CD4-positive, alpha-beta T cell (primary cell): Measurements from ENCODE around the gene PLA2G4D. TPM values are rescaled to one million over a fixed set of nuclear protein-coding genes. Genes with fewer than 3 reads are reported as not detected.

ENCODE experiments used
- ATAC-seq: fragments of 200-7000 bp; cut with Tn5 transposase; one replicate; pipeline ENCODE4 v1.10.0; 2022; ENCODE audit warnings: mild to moderate bottlenecking; ENCODE audit not compliant: poor library complexity
- CTCF ChIA-PET: fragments of 350-600 bp; sonication (Branson Sonifier 250); formaldehyde crosslinking; loops from one replicate; lab custom pipeline; 2021; ENCODE audit warnings: antibody characterized with exemption, inconsistent platforms; lab: Charles Lee
- POLR2A ChIA-PET: fragments of 350-600 bp; sonication (Branson Sonifier 250); formaldehyde crosslinking; loops from one replicate; lab custom pipeline; 2021; ENCODE audit warnings: antibody characterized with exemption, inconsistent platforms; lab: Charles Lee
- DNase-seq, 14 experiments: peaks; one replicate each; pipeline ENCODE4 v3.0.0-alpha.2; 2013 to 2020; ENCODE audit warnings: mixed read lengths in 2 of 14
- H3K27ac ChIP-seq, 2 donors: one replicate each; pipeline versions ENCODE4 v1.5.1 to v1.7.0; 2013; ENCODE audit warnings: low read length in 2 of 2, low read depth in 1 of 2, mild to moderate bottlenecking in 1 of 2
- H3K27me3 ChIP-seq, 2 experiments: 1 replicate in 1 of 2; 2 replicates in 1 of 2; pipeline versions ENCODE4 v1.6.1 to v1.7.0; 2013; ENCODE audit warnings: low read length in 2 of 2, control low read depth in 1 of 2, mild to moderate bottlenecking in 1 of 2, moderate library complexity in 1 of 2; ENCODE audit not compliant: insufficient read depth in 2 of 2, control insufficient read depth in 1 of 2
- H3K36me3 ChIP-seq: one replicate; pipeline ENCODE4 v1.6.1; 2013; ENCODE audit warnings: low read length, control low read depth; ENCODE audit not compliant: insufficient read depth
- H3K4me1 ChIP-seq: one replicate; pipeline ENCODE4 v1.6.1; 2013; ENCODE audit warnings: low read length, control low read depth; ENCODE audit not compliant: insufficient read depth
- H3K4me3 ChIP-seq: one replicate; pipeline ENCODE4 v1.5.1; 2013; ENCODE audit warnings: mild to moderate bottlenecking, low read length, moderate library complexity
- H3K9me3 ChIP-seq, 2 experiments: 1 replicate in 1 of 2; 2 replicates in 1 of 2; pipeline versions ENCODE4 v1.6.1 to v1.7.0; 2013; ENCODE audit warnings: low read length in 2 of 2, mild to moderate bottlenecking in 2 of 2, control low read depth in 1 of 2, moderate library complexity in 1 of 2; ENCODE audit not compliant: control insufficient read depth in 1 of 2, insufficient read depth in 1 of 2
- H3K27ac Mint-ChIP-seq: one replicate; pipeline ENCODE4 v1.8.0; 2020; ENCODE audit warnings: mixed read lengths
- H3K27me3 Mint-ChIP-seq: one replicate; pipeline ENCODE4 v1.8.0; 2021; ENCODE audit warnings: mixed read lengths
- H3K36me3 Mint-ChIP-seq: one replicate; pipeline ENCODE4 v1.8.0; 2021; ENCODE audit warnings: low read depth, mixed read lengths
- H3K4me1 Mint-ChIP-seq: one replicate; pipeline ENCODE4 v1.8.0; 2021; ENCODE audit warnings: low read depth, mixed read lengths
- H3K4me3 Mint-ChIP-seq: one replicate; pipeline ENCODE4 v1.8.0; 2020; ENCODE audit warnings: mild to moderate bottlenecking, mixed read lengths
- H3K9me3 Mint-ChIP-seq: one replicate; pipeline ENCODE4 v1.8.0; 2020; ENCODE audit warnings: mixed read lengths
- intact Hi-C, 2 experiments: fragments of 100-400 bp; cut with DNase I in 1 of 2; cut with micrococcal nuclease in 1 of 2; formaldehyde crosslinking; loops; one replicate each; pipeline versions ENCODE4 v1.15.1 to v1.9.0; 2023 to 2025; cut with DNase I, micrococcal nuclease
- total RNA-seq, 174 experiments: library from RNA in 2 of 174; stranded (reverse) in 2 of 174; gene quantifications; one replicate each; pipeline ENCODE4 v1.2.3 and lab custom pipeline; 2021 to 2026
- TF ChIP-seq, protein P1 (sequence below): fragments of 200-600 bp; IDR thresholded peaks from one replicate; pipeline ENCODE4 v1.8.0; 2022; ENCODE audit warnings: antibody characterized with exemption, mild to moderate bottlenecking

PLA2G4D gene
- total RNA-seq, 2 experiments from 2014 or later, result not detected

DNA sequence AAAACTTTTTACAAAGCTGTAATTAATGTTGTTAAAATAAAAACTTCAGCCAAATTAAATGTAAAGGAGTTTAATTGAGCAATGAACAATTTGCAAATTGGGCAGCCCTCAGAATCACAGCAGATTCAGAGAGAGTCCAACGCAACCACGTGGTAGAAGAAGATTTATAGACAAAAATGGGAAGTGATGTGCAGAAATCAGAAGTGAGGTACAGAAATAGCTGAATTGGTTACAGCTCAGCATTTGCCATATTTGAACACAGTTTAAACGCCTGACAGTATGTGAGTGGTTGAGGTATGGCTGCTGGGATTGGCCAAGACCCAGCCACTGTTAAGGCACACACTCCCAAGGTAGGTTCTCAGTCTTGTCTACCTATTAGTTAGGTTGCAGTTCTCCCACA is 14.4 kb upstream of the PLA2G4D start:
- ChIA-PET CTCF (no interaction called here), POLR2A (no interaction called here)
- peaks cover 2% of the 10 kb centered on the region for H3K4me1 ChIP-seq
- Mint-ChIP-seq H3K4me3 (no peak overlapping the region), H3K9me3 (no peaks in the 10 kb centered on the region), H3K4me1 (peaks cover 6% of the 10 kb centered on the region), H3K27me3 (peaks cover 25% of the 10 kb centered on the region), H3K27ac (no peak overlapping the region), H3K36me3 (no peaks in the 10 kb centered on the region)
- ATAC-seq (no peak), DNase-seq (no peak)
- TF ChIP-seq, protein P1, sequence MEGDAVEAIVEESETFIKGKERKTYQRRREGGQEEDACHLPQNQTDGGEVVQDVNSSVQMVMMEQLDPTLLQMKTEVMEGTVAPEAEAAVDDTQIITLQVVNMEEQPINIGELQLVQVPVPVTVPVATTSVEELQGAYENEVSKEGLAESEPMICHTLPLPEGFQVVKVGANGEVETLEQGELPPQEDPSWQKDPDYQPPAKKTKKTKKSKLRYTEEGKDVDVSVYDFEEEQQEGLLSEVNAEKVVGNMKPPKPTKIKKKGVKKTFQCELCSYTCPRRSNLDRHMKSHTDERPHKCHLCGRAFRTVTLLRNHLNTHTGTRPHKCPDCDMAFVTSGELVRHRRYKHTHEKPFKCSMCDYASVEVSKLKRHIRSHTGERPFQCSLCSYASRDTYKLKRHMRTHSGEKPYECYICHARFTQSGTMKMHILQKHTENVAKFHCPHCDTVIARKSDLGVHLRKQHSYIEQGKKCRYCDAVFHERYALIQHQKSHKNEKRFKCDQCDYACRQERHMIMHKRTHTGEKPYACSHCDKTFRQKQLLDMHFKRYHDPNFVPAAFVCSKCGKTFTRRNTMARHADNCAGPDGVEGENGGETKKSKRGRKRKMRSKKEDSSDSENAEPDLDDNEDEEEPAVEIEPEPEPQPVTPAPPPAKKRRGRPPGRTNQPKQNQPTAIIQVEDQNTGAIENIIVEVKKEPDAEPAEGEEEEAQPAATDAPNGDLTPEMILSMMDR, result no peak
- H3K27me3 ChIP-seq, result no peaks in the 10 kb centered on the region
- H3K27ac ChIP-seq, result no peak overlapping the region
- intact Hi-C loops, result no loop called here
- no peak overlapping the region for H3K4me3 ChIP-seq
- no peaks in the 10 kb centered on the region for H3K36me3 ChIP-seq
- H3K9me3 ChIP-seq, result peaks cover 0 to 4% of the 10 kb centered on the region in 2 experiments

DNA sequence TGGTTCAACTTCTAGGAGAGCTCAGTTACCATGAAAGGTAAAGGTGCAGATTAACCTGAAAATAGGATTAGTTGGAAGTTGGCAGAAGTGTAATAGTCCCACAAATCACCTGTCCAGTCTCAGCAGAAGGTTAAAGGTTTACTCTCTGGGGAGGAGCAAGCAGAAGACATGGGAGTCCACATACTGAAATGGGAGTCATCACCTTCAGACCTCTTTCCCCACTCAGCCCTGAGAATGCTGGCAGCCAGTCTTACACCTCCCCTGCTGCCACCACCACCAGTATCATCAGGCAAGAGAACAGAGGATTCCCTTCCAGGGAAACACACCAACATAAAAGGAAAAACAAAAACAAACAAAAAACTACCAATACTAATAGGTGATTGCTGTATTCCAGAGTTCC is 13.8 kb upstream of the PLA2G4D start:
- CTCF ChIA-PET, result no interaction called here
- intact Hi-C loops, result no loop called here

DNA sequence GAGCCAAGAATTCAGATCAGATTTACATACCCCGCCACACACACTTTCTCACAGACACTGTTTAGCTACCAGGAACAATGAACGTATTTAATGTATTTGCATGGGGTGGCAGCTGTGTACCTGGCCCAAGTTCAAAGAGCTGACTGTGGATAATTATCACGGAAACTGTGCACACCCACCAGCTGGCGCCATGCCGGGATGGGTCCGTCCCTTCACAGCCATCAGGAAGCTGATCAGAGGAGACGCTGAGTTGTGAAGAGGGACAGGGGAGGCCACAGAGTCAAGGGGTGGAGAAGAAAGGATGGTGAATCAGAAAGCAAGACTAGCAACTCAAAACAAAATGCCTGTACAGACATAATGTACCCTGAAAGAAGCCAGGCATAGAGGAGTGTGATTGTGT is 13.1 kb upstream of the PLA2G4D start:
- no peak overlapping the region for H3K27ac Mint-ChIP-seq
- ChIA-PET POLR2A (no interaction called here), CTCF (no interaction called here)
- no peak overlapping the region for H3K4me3 ChIP-seq
- H3K36me3 Mint-ChIP-seq, result no peaks in the 10 kb centered on the region
- DNase-seq (peak in 2 of 14 experiments; percentile 13 to 14), ATAC-seq (peak; percentile 32)
- H3K27ac ChIP-seq, result no peak overlapping the region
- no peaks in the 10 kb centered on the region for H3K9me3 Mint-ChIP-seq
- H3K36me3 ChIP-seq, result no peaks in the 10 kb centered on the region
- H3K27me3 Mint-ChIP-seq, result peaks cover 25% of the 10 kb centered on the region
- peak overlapping the region; percentile 20 for H3K4me3 Mint-ChIP-seq
- TF ChIP-seq, protein P1, result no peak
- H3K9me3 ChIP-seq, result no peaks in the 10 kb centered on the region
- peaks cover 6% of the 10 kb centered on the region for H3K4me1 Mint-ChIP-seq
- H3K4me1 ChIP-seq, result peaks cover 2% of the 10 kb centered on the region
- intact Hi-C loops, result no loop called here
- H3K27me3 ChIP-seq, result no peaks in the 10 kb centered on the region

More for the DNA sequence above, 13.8 kb upstream of the PLA2G4D start:
- ATAC-seq, result no peak
- H3K27ac ChIP-seq, result no peak overlapping the region
- no peak for DNase-seq
- no peaks in the 10 kb centered on the region for H3K36me3 Mint-ChIP-seq
- H3K4me1 ChIP-seq, result peaks cover 2% of the 10 kb centered on the region
- no peak overlapping the region for H3K4me3 Mint-ChIP-seq
- peaks cover 0 to 4% of the 10 kb centered on the region in 2 experiments for H3K9me3 ChIP-seq
- POLR2A ChIA-PET, result no interaction called here
- H3K27ac Mint-ChIP-seq, result no peak overlapping the region
- TF ChIP-seq, protein P1, result no peak
- H3K4me1 Mint-ChIP-seq, result peaks cover 6% of the 10 kb centered on the region
- peaks cover 25% of the 10 kb centered on the region for H3K27me3 Mint-ChIP-seq
- no peak overlapping the region for H3K4me3 ChIP-seq
- H3K9me3 Mint-ChIP-seq, result no peaks in the 10 kb centered on the region
- no peaks in the 10 kb centered on the region for H3K36me3 ChIP-seq
- H3K27me3 ChIP-seq, result no peaks in the 10 kb centered on the region
